CD4-positive, CD25-positive, alpha-beta regulatory T cell (primary cell): ENCODE data around the gene VEZT. TPM values are rescaled to one million over a fixed set of nuclear protein-coding genes. Genes with fewer than 3 reads are reported as not detected.
A peak's percentile ranks its signal among the peaks of the same experiment; 100 is the strongest.
"Not testable (repeated sequence)": the region's sequence is repeated elsewhere in the genome, so short reads cannot be mapped to it uniquely, and the experiment has no call there.

Source experiments
- ATAC-seq, 2 donors: fragments of 150-1000 bp; cut with Tn5 transposase; one replicate each; pipeline ENCODE4 v1.10.0; 2021; ENCODE audit warnings: low read depth in 2 of 2, moderate number of reproducible peaks in 2 of 2, moderate library complexity in 1 of 2
- DNase-seq, 3 donors: peaks; one replicate each; pipeline versions ENCODE4 v3.0.0 to v3.0.0-alpha.2; 2012 to 2022; ENCODE audit warnings: mixed read lengths in 1 of 3
- H3K27ac ChIP-seq: one replicate; pipeline ENCODE4 v1.7.0; 2013; ENCODE audit warnings: mild to moderate bottlenecking, low read length; ENCODE audit not compliant: insufficient read depth, poor library complexity, severe bottlenecking
- H3K27me3 ChIP-seq: one replicate; pipeline ENCODE4 v1.7.0; 2013; ENCODE audit warnings: low read length; ENCODE audit not compliant: control insufficient read depth, insufficient read depth
- H3K36me3 ChIP-seq: one replicate; pipeline ENCODE4 v1.7.0; 2013; ENCODE audit warnings: mild to moderate bottlenecking, low read length, moderate library complexity; ENCODE audit not compliant: control insufficient read depth, insufficient read depth
- H3K4me1 ChIP-seq: 2 replicates; pipeline ENCODE4 v1.7.0; 2013; ENCODE audit warnings: mild to moderate bottlenecking, low read length; ENCODE audit not compliant: insufficient read depth, control insufficient read depth, poor library complexity, severe bottlenecking
- H3K4me3 ChIP-seq: one replicate; pipeline ENCODE4 v1.7.0; 2013; ENCODE audit warnings: low read depth, mild to moderate bottlenecking, low read length, moderate library complexity
- H3K9me3 ChIP-seq, 2 experiments: 1 replicate in 1 of 2; 2 replicates in 1 of 2; pipeline ENCODE4 v1.7.0; 2013; ENCODE audit warnings: low read length in 2 of 2, mild to moderate bottlenecking in 1 of 2, moderate library complexity in 1 of 2; ENCODE audit not compliant: control insufficient read depth in 2 of 2
- H3K27ac Mint-ChIP-seq, 3 donors: one replicate each; pipeline ENCODE4 v1.8.0; 2020 to 2022; ENCODE audit warnings: mild to moderate bottlenecking in 3 of 3, mixed read lengths in 3 of 3, moderate library complexity in 2 of 3
- H3K27me3 Mint-ChIP-seq: one replicate; pipeline ENCODE4 v1.8.0; 2022; ENCODE audit warnings: mild to moderate bottlenecking, mixed read lengths
- H3K36me3 Mint-ChIP-seq: one replicate; pipeline ENCODE4 v1.8.0; 2020; ENCODE audit warnings: mixed read lengths
- H3K4me1 Mint-ChIP-seq, 4 donors: one replicate each; pipeline ENCODE4 v1.8.0; 2020 to 2022; ENCODE audit warnings: mixed read lengths in 4 of 4, mild to moderate bottlenecking in 1 of 4
- H3K4me3 Mint-ChIP-seq, 4 donors: one replicate each; pipeline ENCODE4 v1.8.0; 2020 to 2022; ENCODE audit warnings: mild to moderate bottlenecking in 4 of 4, mixed read lengths in 4 of 4, moderate library complexity in 3 of 4
- H3K9me3 Mint-ChIP-seq, 7 donors: one replicate each; pipeline ENCODE4 v1.8.0; 2020 to 2022; ENCODE audit warnings: mixed read lengths in 7 of 7, mild to moderate bottlenecking in 3 of 7, moderate library complexity in 2 of 7
- polyA plus RNA-seq, 4 donors: library from polyadenylated mRNA; unstranded; fragments of 300-500 nt; fragmentation: Illumina TruSeq; gene quantifications; one replicate each; pipeline ENCODE4 v1.2.3, GENCODE V29; 2021
- total RNA-seq: library from RNA; stranded (reverse); gene quantifications from one replicate; pipeline ENCODE4 v1.2.3, GENCODE V29; 2022

Gene VEZT
- total and polyA plus RNA-seq, 5 donors from 2014 or later = 21.9 to 52.9 (median 28.7) TPM

- no peak overlapping the region for H3K27ac Mint-ChIP-seq
- H3K27me3 Mint-ChIP-seq = no peaks in the 10 kb centered on the region
- Histone ChIP-seq H3K27ac (no peak overlapping the region), H3K4me1 (no peaks in the 10 kb centered on the region), H3K36me3 (peaks cover 8% of the 10 kb centered on the region), H3K27me3 (no peaks in the 10 kb centered on the region), H3K9me3 (no peaks in the 10 kb centered on the region), H3K4me3 (no peak overlapping the region)
- no peak for DNase-seq
- no peaks in the 10 kb centered on the region for H3K9me3 Mint-ChIP-seq
- peaks cover 16 to 62% (median 41%) of the 10 kb centered on the region in 4 donors for H3K4me1 Mint-ChIP-seq
- peaks cover 7% of the 10 kb centered on the region for H3K36me3 Mint-ChIP-seq
- ATAC-seq = no peak
- no peak overlapping the region for H3K4me3 Mint-ChIP-seq
Observed at GRCh38 chr12:95229636-95230035, 12.0 kb downstream of the VEZT start.

- H3K27ac ChIP-seq = no peak overlapping the region
- H3K4me1 ChIP-seq = no peaks in the 10 kb centered on the region
- H3K9me3 Mint-ChIP-seq = no peaks in the 10 kb centered on the region
- no peaks in the 10 kb centered on the region for H3K9me3 ChIP-seq
- peaks cover 3% of the 10 kb centered on the region for H3K36me3 Mint-ChIP-seq
- no peak overlapping the region for H3K4me3 ChIP-seq
- H3K36me3 ChIP-seq = peaks cover 3% of the 10 kb centered on the region
- H3K27me3 ChIP-seq = no peaks in the 10 kb centered on the region
- no peaks in the 10 kb centered on the region for H3K27me3 Mint-ChIP-seq
- H3K4me3 Mint-ChIP-seq = no peak overlapping the region
- H3K27ac Mint-ChIP-seq = no peak overlapping the region
- ATAC-seq = no peak
- no peak for DNase-seq
- H3K4me1 Mint-ChIP-seq = peaks cover 12 to 55% (median 37%) of the 10 kb centered on the region in 4 donors
Observed at GRCh38 chr12:95230313-95230712, 12.7 kb downstream of the VEZT start.

- no peaks in the 10 kb centered on the region for H3K4me1 ChIP-seq
- H3K27ac ChIP-seq = no peak overlapping the region
- no peaks in the 10 kb centered on the region for H3K36me3 ChIP-seq
- Mint-ChIP-seq H3K36me3 (peaks cover 3% of the 10 kb centered on the region), H3K4me1 (peaks cover 12 to 48% (median 34%) of the 10 kb centered on the region in 4 donors), H3K9me3 (no peaks in the 10 kb centered on the region), H3K27me3 (no peaks in the 10 kb centered on the region), H3K27ac (no peak overlapping the region), H3K4me3 (no peak overlapping the region)
- DNase-seq (no peak), ATAC-seq (no peak)
- no peaks in the 10 kb centered on the region for H3K9me3 ChIP-seq
- no peaks in the 10 kb centered on the region for H3K27me3 ChIP-seq
- no peak overlapping the region for H3K4me3 ChIP-seq
Observed at GRCh38 chr12:95231190-95231589, 13.6 kb downstream of the VEZT start.

GRCh38 chr12:95234187-95234586, 16.6 kb downstream of the VEZT start:
- not testable (repeated sequence) for H3K27me3 ChIP-seq, H3K36me3 ChIP-seq, DNase-seq, ATAC-seq, H3K27ac Mint-ChIP-seq, H3K27me3 Mint-ChIP-seq, H3K4me1 ChIP-seq, H3K9me3 Mint-ChIP-seq, H3K4me3 Mint-ChIP-seq, H3K9me3 ChIP-seq, H3K36me3 Mint-ChIP-seq, H3K27ac ChIP-seq, H3K4me3 ChIP-seq
- peaks cover 19 to 48% (median 38%) of the 10 kb centered on the region in 4 donors for H3K4me1 Mint-ChIP-seq

GRCh38 chr12:95235621-95236020, 18.0 kb downstream of the VEZT start:
- H3K36me3 Mint-ChIP-seq, H3K27me3 Mint-ChIP-seq, H3K4me3 Mint-ChIP-seq, H3K9me3 ChIP-seq, H3K4me1 ChIP-seq, H3K9me3 Mint-ChIP-seq, H3K27ac Mint-ChIP-seq, ATAC-seq, H3K36me3 ChIP-seq, DNase-seq, H3K4me3 ChIP-seq, H3K27me3 ChIP-seq, H3K27ac ChIP-seq: not testable (repeated sequence)
- peaks cover 16 to 46% (median 37%) of the 10 kb centered on the region in 4 donors for H3K4me1 Mint-ChIP-seq

GRCh38 chr12:95237315-95237714, 19.7 kb downstream of the VEZT start:
- Mint-ChIP-seq H3K27me3 (no peaks in the 10 kb centered on the region), H3K36me3 (peaks cover 3% of the 10 kb centered on the region), H3K4me1 (peaks cover 12 to 36% (median 30%) of the 10 kb centered on the region in 4 donors), H3K27ac (peak overlapping the region in 1 of 3 donors; percentile 73), H3K4me3 (no peak overlapping the region), H3K9me3 (no peaks in the 10 kb centered on the region)
- Histone ChIP-seq H3K27me3 (no peaks in the 10 kb centered on the region), H3K27ac (no peak overlapping the region), H3K9me3 (no peaks in the 10 kb centered on the region), H3K36me3 (peaks cover 2% of the 10 kb centered on the region), H3K4me3 (no peak overlapping the region), H3K4me1 (no peaks in the 10 kb centered on the region)
- DNase-seq (no peak), ATAC-seq (no peak)

- Mint-ChIP-seq H3K4me3 (no peak overlapping the region), H3K27me3 (no peaks in the 10 kb centered on the region), H3K9me3 (no peaks in the 10 kb centered on the region), H3K36me3 (peaks cover 4% of the 10 kb centered on the region), H3K27ac (no peak overlapping the region), H3K4me1 (peaks cover 12 to 27% (median 27%) of the 10 kb centered on the region in 4 donors)
- Histone ChIP-seq H3K27ac (no peak overlapping the region), H3K27me3 (no peaks in the 10 kb centered on the region), H3K36me3 (peaks cover 2% of the 10 kb centered on the region), H3K4me3 (no peak overlapping the region), H3K9me3 (no peaks in the 10 kb centered on the region), H3K4me1 (no peaks in the 10 kb centered on the region)
- ATAC-seq (no peak), DNase-seq (no peak)
Observed at GRCh38 chr12:95238150-95238549, 20.5 kb downstream of the VEZT start.

GRCh38 chr12:95239216-95239615, 21.6 kb downstream of the VEZT start:
- ATAC-seq = no peak
- H3K9me3 ChIP-seq = no peaks in the 10 kb centered on the region
- H3K27ac Mint-ChIP-seq = peak overlapping the region in 1 of 3 donors; percentile 2

More at GRCh38 chr12:95239216-95239615, 21.6 kb downstream of the VEZT start:
- H3K27me3 Mint-ChIP-seq = no peaks in the 10 kb centered on the region
- Histone ChIP-seq H3K4me1 (no peaks in the 10 kb centered on the region), H3K36me3 (peaks cover 2% of the 10 kb centered on the region), H3K27me3 (no peaks in the 10 kb centered on the region), H3K4me3 (no peak overlapping the region), H3K27ac (no peak overlapping the region)
- peaks cover 12 to 27% (median 27%) of the 10 kb centered on the region in 4 donors for H3K4me1 Mint-ChIP-seq
- H3K36me3 Mint-ChIP-seq = peaks cover 12% of the 10 kb centered on the region
- no peaks in the 10 kb centered on the region for H3K9me3 Mint-ChIP-seq
- no peak for DNase-seq
- H3K4me3 Mint-ChIP-seq = no peak overlapping the region
